Fibroblast of the aortic adventitia (primary cell): Measurements from ENCODE around the gene P4HA3. TPM values are rescaled to one million over a fixed set of nuclear protein-coding genes. Genes with fewer than 3 reads are reported as not detected.
A peak's percentile ranks its signal among the peaks of the same experiment; 100 is the strongest.

Experiments used
- DNase-seq: peaks from one replicate; pipeline ENCODE4 v3.0.0-alpha.2; 2010; ENCODE audit warnings: low read depth
- H3K4me3 ChIP-seq: 2 replicates; pipeline ENCODE4 v1.5.1; 2011; ENCODE audit warnings: low read depth, mild to moderate bottlenecking, control low read depth, low read length, moderate library complexity
- small RNA-seq: library from RNA; depleted of rRNA; stranded (forward); fragments of <200 nt; gene quantifications from one replicate; pipeline ENCODE3, GENCODE V24; 2012
- total RNA-seq: library from RNA; depleted of rRNA; stranded (reverse); fragments of >200 nt; gene quantifications from 2 replicates; pipeline ENCODE4 v1.2.3, GENCODE V29; 2012; ENCODE audit warnings: low replicate concordance
- TF ChIP-seq, protein P1 (sequence below): IDR thresholded peaks from 2 replicates; pipeline ENCODE4 v1.5.1; 2011; ENCODE audit warnings: mild to moderate bottlenecking, low read length, control low read depth, inconsistent platforms; ENCODE audit not compliant: insufficient read depth

P4HA3 gene
- total RNA-seq, 1 donor: 1.9 TPM

DNA sequence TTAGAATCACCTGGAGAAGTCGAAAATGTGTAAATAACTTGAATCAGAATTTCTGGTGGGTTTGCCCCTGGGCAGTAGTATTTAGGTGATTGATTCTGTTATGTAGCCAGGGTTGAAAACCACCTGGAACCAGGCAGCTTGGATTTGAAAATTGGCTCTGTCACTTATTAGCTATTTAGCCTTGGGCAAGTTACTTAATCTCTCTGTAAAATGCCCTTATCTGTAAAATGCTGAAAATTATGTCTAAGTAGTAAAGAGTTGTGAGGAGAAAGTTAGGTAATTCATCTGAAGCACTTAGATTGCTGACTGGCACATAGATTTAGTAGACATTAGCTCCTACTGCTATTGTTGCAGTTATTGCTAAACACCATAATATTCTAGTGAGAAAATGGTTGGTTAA lies 91.1 kb downstream of the P4HA3 start:
- H3K4me3 ChIP-seq: no peak overlapping the region
- TF ChIP-seq, protein P1, sequence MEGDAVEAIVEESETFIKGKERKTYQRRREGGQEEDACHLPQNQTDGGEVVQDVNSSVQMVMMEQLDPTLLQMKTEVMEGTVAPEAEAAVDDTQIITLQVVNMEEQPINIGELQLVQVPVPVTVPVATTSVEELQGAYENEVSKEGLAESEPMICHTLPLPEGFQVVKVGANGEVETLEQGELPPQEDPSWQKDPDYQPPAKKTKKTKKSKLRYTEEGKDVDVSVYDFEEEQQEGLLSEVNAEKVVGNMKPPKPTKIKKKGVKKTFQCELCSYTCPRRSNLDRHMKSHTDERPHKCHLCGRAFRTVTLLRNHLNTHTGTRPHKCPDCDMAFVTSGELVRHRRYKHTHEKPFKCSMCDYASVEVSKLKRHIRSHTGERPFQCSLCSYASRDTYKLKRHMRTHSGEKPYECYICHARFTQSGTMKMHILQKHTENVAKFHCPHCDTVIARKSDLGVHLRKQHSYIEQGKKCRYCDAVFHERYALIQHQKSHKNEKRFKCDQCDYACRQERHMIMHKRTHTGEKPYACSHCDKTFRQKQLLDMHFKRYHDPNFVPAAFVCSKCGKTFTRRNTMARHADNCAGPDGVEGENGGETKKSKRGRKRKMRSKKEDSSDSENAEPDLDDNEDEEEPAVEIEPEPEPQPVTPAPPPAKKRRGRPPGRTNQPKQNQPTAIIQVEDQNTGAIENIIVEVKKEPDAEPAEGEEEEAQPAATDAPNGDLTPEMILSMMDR: no peak
- DNase-seq: peak; percentile 18

Small RNAs within 50 kb of the gene (small RNA-seq; reads per million reads assigned to genes)
- not detected for gene RF00409

Other genes with a start within 250 kb of the P4HA3 start
- 8.2 and 21.7 TPM in 2 replicates for gene C2CD3, start 140.6 kb downstream of the P4HA3 start, total RNA-seq
- 20.8 and 22.4 TPM in 2 replicates for gene PPME1, start 140.4 kb downstream of the P4HA3 start, total RNA-seq
- gene PGM2L1, start 86.8 kb upstream of the P4HA3 start, total RNA-seq: 4.2 and 4.3 TPM in 2 replicates
- gene KCNE3, start 155.9 kb upstream of the P4HA3 start, total RNA-seq: 0.18 and 5.9 TPM in 2 replicates
- gene LIPT2, start 182.1 kb upstream of the P4HA3 start, total RNA-seq: 1.4 TPM in 1 of 2 replicates, not detected in the other